Kidney epithelial cell (primary cell): ENCODE measurements around the gene MVB12B. TPM values are rescaled to one million over a fixed set of nuclear protein-coding genes. Genes with fewer than 3 reads are reported as not detected.

Experiments
- DNase-seq: peaks from one replicate; pipeline ENCODE4 v3.0.0-alpha.2; 2010; ENCODE audit warnings: low read depth
- H3K27me3 ChIP-seq: 2 replicates; pipeline ENCODE4 v1.6.0; 2011; ENCODE audit warnings: low read length; ENCODE audit not compliant: control insufficient read depth, insufficient read depth
- H3K36me3 ChIP-seq: 2 replicates; pipeline ENCODE4 v1.5.1; 2011; ENCODE audit warnings: low read length; ENCODE audit not compliant: control insufficient read depth, insufficient read depth
- H3K4me3 ChIP-seq: 2 replicates; pipeline ENCODE4 v1.5.1; 2011; ENCODE audit warnings: low read depth, mild to moderate bottlenecking, control low read depth, low read length
- CTCF ChIP-seq: IDR thresholded peaks from 2 replicates; pipeline ENCODE4 v1.5.1; 2011; ENCODE audit warnings: mild to moderate bottlenecking, moderate library complexity, low read length, control low read depth, inconsistent platforms; ENCODE audit not compliant: insufficient read depth, poor library complexity, severe bottlenecking
- total RNA-seq: library from RNA; depleted of rRNA; stranded (reverse); fragments of >200 nt; gene quantifications from 2 replicates; pipeline ENCODE4 v1.2.3, GENCODE V29; 2015

Gene MVB12B
- total RNA-seq, 1 donor from 2014 or later, result 13.1 TPM

GRCh38 chr9:126456441-126457174, 130.0 kb downstream of the MVB12B start:
- no peaks in the 10 kb centered on the region for H3K27me3 ChIP-seq
- H3K4me3 ChIP-seq, result no peak overlapping the region
- no peak for TF ChIP-seq CTCF
- H3K36me3 ChIP-seq, result no peaks in the 10 kb centered on the region
- no peak for DNase-seq

GRCh38 chr9:126457175-126457547, 130.5 kb downstream of the MVB12B start:
- H3K27me3 ChIP-seq, result no peaks in the 10 kb centered on the region
- H3K4me3 ChIP-seq, result no peak overlapping the region
- no peak for TF ChIP-seq CTCF
- H3K36me3 ChIP-seq, result no peaks in the 10 kb centered on the region
- DNase-seq, result no peak

- no peak for TF ChIP-seq CTCF
- H3K4me3 ChIP-seq, result no peak overlapping the region
- no peaks in the 10 kb centered on the region for H3K36me3 ChIP-seq
- DNase-seq, result no peak
- H3K27me3 ChIP-seq, result no peaks in the 10 kb centered on the region
These were observed 131.3 kb downstream of the MVB12B start for GRCh38 chr9:126457890-126458289.

GRCh38 chr9:126459126-126459525, 132.5 kb downstream of the MVB12B start:
- no peak for TF ChIP-seq CTCF
- Histone ChIP-seq H3K36me3 (no peaks in the 10 kb centered on the region), H3K4me3 (no peak overlapping the region), H3K27me3 (no peaks in the 10 kb centered on the region)
- DNase-seq, result no peak

- DNase-seq, result no peak
- H3K36me3 ChIP-seq, result no peaks in the 10 kb centered on the region
These were observed 132.9 kb downstream of the MVB12B start for GRCh38 chr9:126459546-126459945.

More at GRCh38 chr9:126459546-126459945, 132.9 kb downstream of the MVB12B start:
- Histone ChIP-seq H3K27me3 (no peaks in the 10 kb centered on the region), H3K4me3 (no peak overlapping the region)
- TF ChIP-seq CTCF, result no peak
